ENCODE measurements around the gene CCNI.

The CCNI gene

GRCh38 chr4:77104388-77104787, 28.6 kb upstream of the CCNI start:
- H3K4me3 ChIP-seq (ENCODE audit: low read depth, low read length): no peak overlapping the region
- TF ChIP-seq POLR2A (IDR thresholded peaks at IDR 0.05; ENCODE audit: extremely low read depth, insufficient read length) (no peak), CTCF (IDR thresholded peaks at IDR 0.05; ENCODE audit: low read depth, low read length) (no peak), MAX (IDR thresholded peaks at IDR 0.05; ENCODE audit: low read depth, low read length) (no peak), MYC (IDR thresholded peaks at IDR 0.05; ENCODE audit: low read depth, low read length) (no peak)
- DNase-seq (ENCODE audit: low read depth): no peak

DNA sequence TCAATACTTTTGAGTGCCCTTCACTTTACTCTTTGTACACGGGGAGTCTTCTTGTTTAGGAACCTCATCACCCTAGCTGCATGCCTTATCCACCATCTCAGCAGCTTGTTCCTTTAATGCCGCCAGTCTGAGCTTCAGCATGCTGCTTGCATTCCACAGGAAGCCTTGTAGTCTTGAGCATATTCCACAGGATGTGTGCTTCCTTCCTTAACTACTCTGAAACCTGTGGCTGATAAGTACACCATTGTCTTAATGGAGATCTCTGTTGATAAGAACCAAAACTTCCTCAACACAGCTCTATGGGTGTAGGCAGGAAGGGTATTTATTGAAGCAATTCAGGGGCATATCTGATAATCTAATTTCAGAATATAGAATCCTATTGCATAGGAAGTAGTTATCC, 24.4 kb upstream of the CCNI start:
- DNase-seq (ENCODE audit: low read depth): peak; percentile 21
- H3K4me3 ChIP-seq (ENCODE audit: low read depth, low read length): no peak overlapping the region
- TF ChIP-seq MAX (IDR thresholded peaks at IDR 0.05; ENCODE audit: low read depth, low read length) (no peak), CTCF (IDR thresholded peaks at IDR 0.05; ENCODE audit: low read depth, low read length) (no peak), POLR2A (IDR thresholded peaks at IDR 0.05; ENCODE audit: extremely low read depth, insufficient read length) (no peak)

DNA sequence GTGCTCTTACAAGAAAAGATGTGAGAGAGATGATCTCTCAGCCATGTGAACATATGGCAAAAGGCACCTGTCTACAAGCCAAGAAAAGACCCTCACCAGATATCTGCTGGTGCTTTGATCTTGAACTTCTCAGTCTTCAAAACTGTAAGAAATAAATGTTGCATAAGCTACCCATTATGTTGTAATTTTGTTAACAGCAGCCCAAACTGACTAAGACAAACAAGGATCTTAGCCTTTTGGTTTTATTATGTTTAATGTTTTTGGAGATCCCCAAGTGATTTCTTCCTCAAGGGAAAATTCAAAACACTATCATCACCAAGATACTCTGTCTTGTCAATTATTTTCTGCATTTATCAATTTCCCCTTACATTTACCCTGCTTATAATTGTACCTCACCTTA, 21.8 kb upstream of the CCNI start:
- TF ChIP-seq MYC (IDR thresholded peaks at IDR 0.05; ENCODE audit: low read depth, low read length): no peak
- no peak for TF ChIP-seq POLR2A (IDR thresholded peaks at IDR 0.05; ENCODE audit: extremely low read depth, insufficient read length)
- TF ChIP-seq MAX (IDR thresholded peaks at IDR 0.05; ENCODE audit: low read depth, low read length): no peak
- no peak for DNase-seq (ENCODE audit: low read depth)
- H3K4me3 ChIP-seq (ENCODE audit: low read depth, low read length): no peak overlapping the region

DNA sequence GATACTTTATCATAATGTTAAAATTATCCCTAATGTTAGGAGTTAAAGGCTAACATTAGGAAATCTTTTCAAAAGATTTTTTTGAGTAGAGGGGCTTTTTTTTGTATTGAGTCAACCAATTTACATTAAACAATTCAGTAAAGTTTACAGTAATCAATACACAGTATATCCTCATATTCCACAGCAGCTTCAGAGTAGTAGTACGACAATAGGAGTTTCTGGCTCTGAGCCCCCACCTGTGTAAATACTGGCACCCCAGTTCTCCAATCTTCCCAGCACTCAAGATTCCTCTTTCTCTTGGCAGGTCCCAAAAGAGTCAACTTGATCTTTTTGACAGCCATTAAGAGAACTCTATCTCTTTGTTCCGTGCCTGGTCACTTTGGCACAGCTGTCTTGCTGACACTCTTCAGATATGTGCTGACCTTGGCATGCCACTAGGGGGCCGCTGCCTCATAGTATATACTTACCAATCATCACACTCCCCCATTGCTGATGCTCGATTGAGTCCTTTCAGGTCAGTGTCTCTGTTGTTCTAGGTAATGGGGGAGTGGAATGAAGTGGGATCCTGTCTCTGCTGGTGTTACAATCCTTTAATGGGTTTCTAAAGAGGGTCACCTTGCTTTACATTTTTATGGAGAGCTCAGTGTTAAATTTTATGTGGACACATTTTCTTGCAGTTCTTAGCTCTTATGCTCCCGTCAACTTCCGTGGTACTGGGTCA, 19.5 kb upstream of the CCNI start:
- DNase-seq (ENCODE audit: low read depth): peak; percentile 75
- peak; percentile 90 for TF ChIP-seq CTCF (IDR thresholded peaks at IDR 0.05; ENCODE audit: low read depth, low read length)
- TF ChIP-seq POLR2A (IDR thresholded peaks at IDR 0.05; ENCODE audit: extremely low read depth, insufficient read length): no peak
- no peak overlapping the region for H3K4me3 ChIP-seq (ENCODE audit: low read depth, low read length)

GRCh38 chr4:77094496-77094895, 18.7 kb upstream of the CCNI start:
- no peak for TF ChIP-seq MAX (IDR thresholded peaks at IDR 0.05; ENCODE audit: low read depth, low read length)
- no peak for TF ChIP-seq MYC (IDR thresholded peaks at IDR 0.05; ENCODE audit: low read depth, low read length)
- TF ChIP-seq CTCF (IDR thresholded peaks at IDR 0.05; ENCODE audit: low read depth, low read length): no peak
- no peak for TF ChIP-seq POLR2A (IDR thresholded peaks at IDR 0.05; ENCODE audit: extremely low read depth, insufficient read length)
- DNase-seq (ENCODE audit: low read depth): no peak

DNA sequence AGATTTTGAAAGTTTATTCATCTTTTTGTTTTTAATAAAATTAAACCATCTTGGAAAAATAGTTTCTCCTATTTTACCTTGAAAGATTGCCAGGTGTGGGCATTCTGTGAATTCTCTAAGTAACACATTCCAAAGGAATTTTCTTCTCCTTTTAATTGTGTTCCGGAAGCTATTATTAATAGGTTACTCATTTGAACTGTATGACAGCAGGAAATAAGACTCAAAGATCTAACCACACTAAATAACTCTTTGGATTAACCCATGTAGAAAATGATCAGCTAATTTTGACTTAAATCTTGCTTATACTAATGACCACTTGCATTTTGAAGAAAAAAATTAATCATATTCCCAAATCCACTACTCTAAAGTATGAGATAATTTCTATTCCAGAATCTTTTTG, 17.6 kb upstream of the CCNI start:
- TF ChIP-seq MYC (IDR thresholded peaks at IDR 0.05; ENCODE audit: low read depth, low read length): no peak
- no peak for TF ChIP-seq MAX (IDR thresholded peaks at IDR 0.05; ENCODE audit: low read depth, low read length)
- no peak for TF ChIP-seq CTCF (IDR thresholded peaks at IDR 0.05; ENCODE audit: low read depth, low read length)
- TF ChIP-seq POLR2A (IDR thresholded peaks at IDR 0.05; ENCODE audit: extremely low read depth, insufficient read length): no peak
- no peak for DNase-seq (ENCODE audit: low read depth)

More at GRCh38 chr4:77094496-77094895, 18.7 kb upstream of the CCNI start:
- H3K4me3 ChIP-seq (ENCODE audit: low read depth, low read length): no peak overlapping the region

More for the DNA sequence above, 17.6 kb upstream of the CCNI start:
- H3K4me3 ChIP-seq (ENCODE audit: low read depth, low read length): no peak overlapping the region

Measured in NB4 (cell line).